Stimulated activated CD4-positive, alpha-beta T cell treated with anti-CD3 and anti-CD28 coated beads, Interleukin-12 subunit alpha, Interleukin-12 subunit beta, amount 100 ng/mL, for 48 hours (primary cell): ENCODE data around the gene SDHAF1.
"Not testable (repeated sequence)": the region's sequence is repeated elsewhere in the genome, so short reads cannot be mapped to it uniquely, and the experiment has no call there.

Source experiments
- DNase-seq, 3 donors: peaks; one replicate each; pipeline ENCODE4 v3.0.0-alpha.2; 2020; ENCODE audit warnings: low read depth in 2 of 3, low spot score in 1 of 3

Gene SDHAF1

GRCh38 chr19:35995048-35995993 lies at the start of gene SDHAF1:
Gene SDHAF1 (plus strand): TSS chr19:35995188. CDS start chr19:35995275, 87 bp downstream.
- DNase-seq = peak; percentile 92 to 96 (median 94)

- DNase-seq = no peak
Observed at GRCh38 chr19:35946203-35946602, 48.8 kb upstream of the SDHAF1 start.

- no peak for DNase-seq
Observed at GRCh38 chr19:35949131-35949530, 45.9 kb upstream of the SDHAF1 start.

- no peak for DNase-seq
Observed at GRCh38 chr19:35955881-35956634, 38.9 kb upstream of the SDHAF1 start.

- not testable (repeated sequence) for DNase-seq
Observed at GRCh38 chr19:35957411-35957810, 37.6 kb upstream of the SDHAF1 start.

GRCh38 chr19:35958660-35959039 lies 36.3 kb upstream of the SDHAF1 start:
- DNase-seq = no peak

- peak; percentile 51 to 72 (median 53) for DNase-seq
Observed at GRCh38 chr19:35959040-35959967, 35.7 kb upstream of the SDHAF1 start.

- DNase-seq = no peak
Observed at GRCh38 chr19:35959968-35960320, 35.0 kb upstream of the SDHAF1 start.

GRCh38 chr19:35960432-35960972 lies 34.5 kb upstream of the SDHAF1 start:
- DNase-seq = no peak

GRCh38 chr19:35963514-35963913 lies 31.5 kb upstream of the SDHAF1 start:
- peak in 2 of 3 donors; percentile 21 to 48 for DNase-seq

GRCh38 chr19:35966771-35967170 lies 28.2 kb upstream of the SDHAF1 start:
- DNase-seq = no peak

GRCh38 chr19:35973487-35973886 lies 21.5 kb upstream of the SDHAF1 start:
- DNase-seq = no peak

- DNase-seq = no peak
Observed at GRCh38 chr19:35975608-35976214, 19.3 kb upstream of the SDHAF1 start.

- DNase-seq = no peak
Observed at GRCh38 chr19:35977446-35978222, 17.4 kb upstream of the SDHAF1 start.

- no peak for DNase-seq
Observed at GRCh38 chr19:35978271-35978670, 16.7 kb upstream of the SDHAF1 start.

GRCh38 chr19:35978832-35979365 lies 16.1 kb upstream of the SDHAF1 start:
- no peak for DNase-seq

GRCh38 chr19:35980997-35981396 lies 14.0 kb upstream of the SDHAF1 start:
- DNase-seq = not testable (repeated sequence)

GRCh38 chr19:35983177-35983576 lies 11.8 kb upstream of the SDHAF1 start:
- DNase-seq = no peak

- DNase-seq = no peak
Observed at GRCh38 chr19:35986111-35986510, 8.9 kb upstream of the SDHAF1 start.
